ENCODE data around the gene IPO7. TPM values are rescaled to one million over a fixed set of nuclear protein-coding genes. Genes with fewer than 3 reads are reported as not detected.
"Not testable (repeated sequence)": the region's sequence is repeated elsewhere in the genome, so short reads cannot be mapped to it uniquely, and the experiment has no call there.

Gene IPO7
- total and polyA plus RNA-seq, 2 donors (not counting 1 experiment from before 2014, with no cell fraction given) = 70.0 to 128 TPM

DNA sequence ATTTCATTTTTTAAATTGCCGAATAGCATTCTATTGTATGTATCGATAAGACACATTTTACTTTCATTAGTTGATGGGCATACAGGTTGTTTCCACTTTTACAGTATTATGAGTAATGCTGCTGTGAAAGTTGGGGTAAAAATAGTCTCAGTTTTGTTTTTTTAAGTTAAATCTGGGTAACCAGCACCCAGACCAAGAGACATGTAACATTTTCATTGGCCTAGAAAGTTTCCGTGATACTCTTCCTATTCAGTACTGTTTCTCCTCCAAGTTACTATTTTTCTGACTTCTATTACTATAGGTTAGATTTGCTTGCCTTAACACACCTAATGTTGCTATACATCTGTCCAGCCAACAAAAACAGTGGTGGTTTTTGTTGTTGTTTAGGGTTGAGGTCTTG lies 12.3 kb downstream of the IPO7 start:
- H4K20me1 ChIP-seq (ENCODE audit: control insufficient read depth, extremely low read depth, insufficient read depth, low read length) = no peaks in the 10 kb centered on the region
- TF ChIP-seq, protein P1, sequence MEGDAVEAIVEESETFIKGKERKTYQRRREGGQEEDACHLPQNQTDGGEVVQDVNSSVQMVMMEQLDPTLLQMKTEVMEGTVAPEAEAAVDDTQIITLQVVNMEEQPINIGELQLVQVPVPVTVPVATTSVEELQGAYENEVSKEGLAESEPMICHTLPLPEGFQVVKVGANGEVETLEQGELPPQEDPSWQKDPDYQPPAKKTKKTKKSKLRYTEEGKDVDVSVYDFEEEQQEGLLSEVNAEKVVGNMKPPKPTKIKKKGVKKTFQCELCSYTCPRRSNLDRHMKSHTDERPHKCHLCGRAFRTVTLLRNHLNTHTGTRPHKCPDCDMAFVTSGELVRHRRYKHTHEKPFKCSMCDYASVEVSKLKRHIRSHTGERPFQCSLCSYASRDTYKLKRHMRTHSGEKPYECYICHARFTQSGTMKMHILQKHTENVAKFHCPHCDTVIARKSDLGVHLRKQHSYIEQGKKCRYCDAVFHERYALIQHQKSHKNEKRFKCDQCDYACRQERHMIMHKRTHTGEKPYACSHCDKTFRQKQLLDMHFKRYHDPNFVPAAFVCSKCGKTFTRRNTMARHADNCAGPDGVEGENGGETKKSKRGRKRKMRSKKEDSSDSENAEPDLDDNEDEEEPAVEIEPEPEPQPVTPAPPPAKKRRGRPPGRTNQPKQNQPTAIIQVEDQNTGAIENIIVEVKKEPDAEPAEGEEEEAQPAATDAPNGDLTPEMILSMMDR (conservative IDR thresholded peaks at IDR 0.05 in 1 of 2, IDR thresholded peaks at IDR 0.05 in 1 of 2; ENCODE audit: low read depth in 1 of 2, low read length in 2 of 2) = no peak
- TF ChIP-seq EZH2 (IDR thresholded peaks at IDR 0.05; ENCODE audit: low read length, missing control alignments) = no peak
- H2AFZ ChIP-seq (ENCODE audit: low read length) = no peak overlapping the region
- no peak overlapping the region for H3K4me3 ChIP-seq (replicated peaks in 1 of 4; ENCODE audit: control extremely low read depth in 1 of 4, insufficient read depth in 1 of 4, low read depth in 3 of 4, low read length in 4 of 4)
- no peak overlapping the region for H3K9ac ChIP-seq (ENCODE audit: insufficient read depth, low read length)
- peaks cover 3% of the 10 kb centered on the region for H3K4me1 ChIP-seq (ENCODE audit: control insufficient read depth, extremely low read depth, insufficient read depth, low read length)
- no peak for DNase-seq (ENCODE audit: low read depth in 2 of 2)
- H3K9me3 ChIP-seq (ENCODE audit: control insufficient read depth, insufficient read depth, low read depth, low read length) = no peaks in the 10 kb centered on the region
- H3K79me2 ChIP-seq (ENCODE audit: control insufficient read depth, insufficient read depth, low read length) = peaks cover 96% of the 10 kb centered on the region
- no peaks in the 10 kb centered on the region for H3K36me3 ChIP-seq (ENCODE audit: control insufficient read depth, insufficient read depth, low read length)
- no peaks in the 10 kb centered on the region for H3K27me3 ChIP-seq (ENCODE audit: control insufficient read depth, insufficient read depth, low read length)
- H3K4me2 ChIP-seq (ENCODE audit: extremely low read depth, insufficient read depth, low read length) = no peak overlapping the region
- no peak overlapping the region for H3K27ac ChIP-seq (ENCODE audit: insufficient read depth, low read length)

DNA sequence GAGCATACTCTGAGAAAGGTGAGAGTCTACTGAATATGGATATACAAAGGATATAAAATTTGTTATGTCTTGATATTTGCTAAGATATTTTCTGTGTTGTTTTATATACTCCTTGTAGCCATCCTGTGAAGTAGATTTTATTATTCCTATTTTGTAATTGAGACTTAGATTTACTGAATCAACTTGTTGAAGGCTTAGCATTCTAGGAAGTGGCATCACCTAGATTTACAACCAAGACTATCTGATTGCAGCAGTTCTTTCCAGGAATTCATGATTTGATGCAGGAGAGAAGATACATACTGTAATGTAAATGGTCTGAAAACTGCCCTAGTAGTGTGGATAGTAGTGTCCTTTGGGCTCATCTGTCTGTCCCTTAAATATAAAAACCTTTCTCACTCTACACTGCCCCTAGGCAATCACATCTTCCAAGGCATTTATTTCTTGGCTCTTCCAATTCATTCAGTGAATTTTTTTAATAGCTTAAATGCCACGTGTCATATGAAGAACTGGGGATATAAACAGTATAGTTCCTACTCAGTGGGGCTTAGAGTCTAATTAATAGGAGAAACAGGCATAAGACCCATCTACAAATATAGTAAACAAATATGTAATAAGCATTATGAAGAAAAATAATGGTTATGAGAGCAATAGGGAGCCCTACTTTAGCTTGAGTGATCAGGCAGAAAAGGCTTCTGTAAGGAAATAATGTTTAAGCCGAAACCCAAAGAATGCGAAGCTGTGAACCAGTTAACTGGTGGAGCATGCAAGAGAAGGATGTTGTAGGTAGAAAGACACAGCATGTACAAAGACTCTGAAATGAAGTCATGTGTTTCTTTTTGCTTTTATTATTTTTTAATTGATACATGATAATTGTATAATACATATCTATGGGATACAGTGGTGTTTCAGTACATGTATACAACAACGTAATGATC lies 13.6 kb downstream of the IPO7 start:
- peaks cover 95% of the 10 kb centered on the region for H3K79me2 ChIP-seq (ENCODE audit: control insufficient read depth, insufficient read depth, low read length)
- H3K4me3 ChIP-seq (replicated peaks in 1 of 4; ENCODE audit: control extremely low read depth in 1 of 4, insufficient read depth in 1 of 4, low read depth in 3 of 4, low read length in 4 of 4) = no peak overlapping the region
- no peak overlapping the region for H3K4me2 ChIP-seq (ENCODE audit: extremely low read depth, insufficient read depth, low read length)
- H3K27me3 ChIP-seq (ENCODE audit: control insufficient read depth, insufficient read depth, low read length) = no peaks in the 10 kb centered on the region
- no peaks in the 10 kb centered on the region for H3K9me3 ChIP-seq (ENCODE audit: control insufficient read depth, insufficient read depth, low read depth, low read length)
- H3K36me3 ChIP-seq (ENCODE audit: control insufficient read depth, insufficient read depth, low read length) = no peaks in the 10 kb centered on the region
- no peak for DNase-seq (ENCODE audit: low read depth in 2 of 2)
- no peaks in the 10 kb centered on the region for H4K20me1 ChIP-seq (ENCODE audit: control insufficient read depth, extremely low read depth, insufficient read depth, low read length)
- peaks cover 3% of the 10 kb centered on the region for H3K4me1 ChIP-seq (ENCODE audit: control insufficient read depth, extremely low read depth, insufficient read depth, low read length)
- H3K9ac ChIP-seq (ENCODE audit: insufficient read depth, low read length) = no peak overlapping the region
- no peak overlapping the region for H2AFZ ChIP-seq (ENCODE audit: low read length)
- no peak overlapping the region for H3K27ac ChIP-seq (ENCODE audit: insufficient read depth, low read length)
- no peak for TF ChIP-seq EZH2 (IDR thresholded peaks at IDR 0.05; ENCODE audit: low read length, missing control alignments)
- TF ChIP-seq, protein P1 (conservative IDR thresholded peaks at IDR 0.05 in 1 of 2, IDR thresholded peaks at IDR 0.05 in 1 of 2; ENCODE audit: low read depth in 1 of 2, low read length in 2 of 2) = no peak

DNA sequence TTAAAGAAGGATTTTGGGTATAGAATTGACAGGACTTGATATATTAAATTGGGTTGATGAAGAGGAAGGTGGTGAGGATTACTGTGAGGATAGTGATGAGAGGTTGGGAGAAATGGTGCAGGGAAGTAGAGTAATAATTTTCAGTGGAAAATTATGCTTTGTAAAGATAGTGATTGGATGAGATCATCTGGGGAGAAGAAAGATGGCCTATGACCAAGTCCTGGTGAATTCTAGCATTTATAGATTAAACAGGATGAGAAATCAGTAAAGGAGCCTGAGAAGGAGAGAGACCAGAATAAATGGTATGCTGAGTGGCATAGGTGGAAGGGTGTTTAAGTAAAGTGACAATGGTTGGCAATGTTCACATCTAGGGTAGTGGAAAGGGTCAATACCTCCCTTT lies 15.0 kb downstream of the IPO7 start:
- peak in 1 of 2 donors; percentile 41 for DNase-seq (ENCODE audit: low read depth in 2 of 2)
- H3K9ac ChIP-seq (ENCODE audit: insufficient read depth, low read length) = no peak overlapping the region
- no peaks in the 10 kb centered on the region for H3K27me3 ChIP-seq (ENCODE audit: control insufficient read depth, insufficient read depth, low read length)
- no peak for TF ChIP-seq EZH2 (IDR thresholded peaks at IDR 0.05; ENCODE audit: low read length, missing control alignments)
- TF ChIP-seq, protein P1 (conservative IDR thresholded peaks at IDR 0.05 in 1 of 2, IDR thresholded peaks at IDR 0.05 in 1 of 2; ENCODE audit: low read depth in 1 of 2, low read length in 2 of 2) = no peak
- H4K20me1 ChIP-seq (ENCODE audit: control insufficient read depth, extremely low read depth, insufficient read depth, low read length) = no peaks in the 10 kb centered on the region
- peaks cover 2% of the 10 kb centered on the region for H3K36me3 ChIP-seq (ENCODE audit: control insufficient read depth, insufficient read depth, low read length)
- no peak overlapping the region for H3K4me3 ChIP-seq (replicated peaks in 1 of 4; ENCODE audit: control extremely low read depth in 1 of 4, insufficient read depth in 1 of 4, low read depth in 3 of 4, low read length in 4 of 4)
- H2AFZ ChIP-seq (ENCODE audit: low read length) = no peak overlapping the region
- peaks cover 3% of the 10 kb centered on the region for H3K4me1 ChIP-seq (ENCODE audit: control insufficient read depth, extremely low read depth, insufficient read depth, low read length)
- peaks cover 90% of the 10 kb centered on the region for H3K79me2 ChIP-seq (ENCODE audit: control insufficient read depth, insufficient read depth, low read length)
- no peak overlapping the region for H3K27ac ChIP-seq (ENCODE audit: insufficient read depth, low read length)
- H3K4me2 ChIP-seq (ENCODE audit: extremely low read depth, insufficient read depth, low read length) = no peak overlapping the region
- no peaks in the 10 kb centered on the region for H3K9me3 ChIP-seq (ENCODE audit: control insufficient read depth, insufficient read depth, low read depth, low read length)

DNA sequence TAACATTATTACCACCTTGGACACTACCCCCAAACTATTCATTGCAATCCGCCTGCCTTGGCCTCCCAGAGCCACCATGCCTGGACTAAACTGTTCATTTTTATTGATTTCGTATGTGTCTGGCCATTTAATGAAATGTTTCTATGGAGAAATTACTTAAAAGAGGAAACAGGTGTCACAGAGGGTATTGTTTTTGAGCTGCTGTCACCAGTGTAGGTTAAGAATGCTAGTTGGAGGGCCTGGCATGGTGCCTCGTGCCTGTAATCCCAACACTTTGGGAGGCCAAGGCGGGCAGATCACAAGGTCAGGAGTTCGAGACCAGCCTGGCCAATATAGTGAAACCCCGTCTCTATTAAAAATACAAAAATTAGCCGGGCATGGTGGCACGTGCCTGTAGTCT lies 17.4 kb downstream of the IPO7 start:
- not testable (repeated sequence) for H3K27me3 ChIP-seq (ENCODE audit: control insufficient read depth, insufficient read depth, low read length); H3K4me1 ChIP-seq (ENCODE audit: control insufficient read depth, extremely low read depth, insufficient read depth, low read length); H3K4me2 ChIP-seq (ENCODE audit: extremely low read depth, insufficient read depth, low read length); H4K20me1 ChIP-seq (ENCODE audit: control insufficient read depth, extremely low read depth, insufficient read depth, low read length); H2AFZ ChIP-seq (ENCODE audit: low read length); H3K4me3 ChIP-seq (replicated peaks in 1 of 4; ENCODE audit: control extremely low read depth in 1 of 4, insufficient read depth in 1 of 4, low read depth in 3 of 4, low read length in 4 of 4); H3K9me3 ChIP-seq (ENCODE audit: control insufficient read depth, insufficient read depth, low read depth, low read length); H3K27ac ChIP-seq (ENCODE audit: insufficient read depth, low read length); H3K9ac ChIP-seq (ENCODE audit: insufficient read depth, low read length); DNase-seq (ENCODE audit: low read depth in 2 of 2); H3K36me3 ChIP-seq (ENCODE audit: control insufficient read depth, insufficient read depth, low read length)
- peaks cover 80% of the 10 kb centered on the region for H3K79me2 ChIP-seq (ENCODE audit: control insufficient read depth, insufficient read depth, low read length)
